GDM1 (cell line): Measurements from ENCODE around the gene BPIFB2.

Source experiments
- DNase-seq: peaks from one replicate; lab custom pipeline; 2025; lab: John Stamatoyannopoulos, UW

The BPIFB2 gene

GRCh38 chr20:33070111-33071053 lies 62.9 kb downstream of the BPIFB2 start:
- peak; percentile 34 for DNase-seq

- no peak for DNase-seq
Observed at GRCh38 chr20:33071198-33071597, 63.7 kb downstream of the BPIFB2 start.

- no peak for DNase-seq
Observed at GRCh38 chr20:33072362-33072761, 64.9 kb downstream of the BPIFB2 start.

GRCh38 chr20:33072813-33073212 lies 65.3 kb downstream of the BPIFB2 start:
- DNase-seq = no peak
